Measurements from ENCODE around the gene PPP1R37. TPM values are rescaled to one million over a fixed set of nuclear protein-coding genes. Genes with fewer than 3 reads are reported as not detected.

Gene PPP1R37
- total and polyA plus RNA-seq, 2 experiments from 2014 or later: 14.0 to 30.8 TPM

GRCh38 chr19:45071545-45071938 is 21.4 kb upstream of the PPP1R37 start:
- H3K36me3 ChIP-seq (replicated peaks; ENCODE audit: insufficient read depth, low read depth): no peaks in the 10 kb centered on the region

GRCh38 chr19:45071969-45072790 is 20.8 kb upstream of the PPP1R37 start:
- H3K27ac ChIP-seq: no peak overlapping the region
- TF ChIP-seq CTCF (IDR thresholded peaks at IDR 0.05; ENCODE audit: poor library complexity) (no peak), EZH2 (IDR thresholded peaks at IDR 0.05; ENCODE audit: borderline replicate concordance) (no peak), EZH2phosphoT487 (IDR thresholded peaks at IDR 0.05; ENCODE audit: low read depth, severe bottlenecking, unreplicated experiment) (no peak)
- H3K36me3 ChIP-seq (replicated peaks; ENCODE audit: insufficient read depth, low read depth): no peaks in the 10 kb centered on the region
- H3K9me3 ChIP-seq (ENCODE audit: low read depth): no peaks in the 10 kb centered on the region
- H3K79me2 ChIP-seq: no peaks in the 10 kb centered on the region
- no peaks in the 10 kb centered on the region for H3K27me3 ChIP-seq
- no peaks in the 10 kb centered on the region for H3K4me1 ChIP-seq (ENCODE audit: insufficient read depth)
- no peak overlapping the region for H3K4me2 ChIP-seq
- no peaks in the 10 kb centered on the region for H4K20me1 ChIP-seq (ENCODE audit: insufficient read depth, poor library complexity, severe bottlenecking)
- H3K9me2 ChIP-seq (replicated peaks; ENCODE audit: insufficient read depth): no peaks in the 10 kb centered on the region
- no peak overlapping the region for H3K4me3 ChIP-seq
- WGBS (ENCODE audit: low lambda C conversion rate, missing lambda C conversion rate): 94% methylated on average over 34 of the region's 34 CpGs
- no peak overlapping the region for H2AFZ ChIP-seq
- DNase-seq (ENCODE audit: low spot score): no peak

More at GRCh38 chr19:45071545-45071938, 21.4 kb upstream of the PPP1R37 start:
- Histone ChIP-seq H3K27ac (no peak overlapping the region), H3K27me3 (no peaks in the 10 kb centered on the region), H3K4me3 (no peak overlapping the region), H4K20me1 (ENCODE audit: insufficient read depth, poor library complexity, severe bottlenecking) (no peaks in the 10 kb centered on the region), H3K4me1 (ENCODE audit: insufficient read depth) (no peaks in the 10 kb centered on the region), H2AFZ (no peak overlapping the region), H3K9me2 (replicated peaks; ENCODE audit: insufficient read depth) (no peaks in the 10 kb centered on the region), H3K4me2 (no peak overlapping the region), H3K9me3 (ENCODE audit: low read depth) (no peaks in the 10 kb centered on the region), H3K79me2 (no peaks in the 10 kb centered on the region)
- TF ChIP-seq CTCF (IDR thresholded peaks at IDR 0.05; ENCODE audit: poor library complexity) (no peak), EZH2phosphoT487 (IDR thresholded peaks at IDR 0.05; ENCODE audit: low read depth, severe bottlenecking, unreplicated experiment) (no peak), EZH2 (IDR thresholded peaks at IDR 0.05; ENCODE audit: borderline replicate concordance) (no peak)
- DNase-seq (ENCODE audit: low spot score): no peak
- 98% methylated on average over 23 of the region's 25 CpGs for WGBS (ENCODE audit: low lambda C conversion rate, missing lambda C conversion rate)

- no peak for DNase-seq (ENCODE audit: low spot score)
- Histone ChIP-seq H2AFZ (no peak overlapping the region), H3K4me3 (no peak overlapping the region), H3K4me2 (peak overlapping the region; percentile 88), H3K27ac (no peak overlapping the region), H4K20me1 (ENCODE audit: insufficient read depth, poor library complexity, severe bottlenecking) (no peaks in the 10 kb centered on the region), H3K79me2 (peaks cover 10% of the 10 kb centered on the region), H3K36me3 (replicated peaks; ENCODE audit: insufficient read depth, low read depth) (no peaks in the 10 kb centered on the region), H3K27me3 (no peaks in the 10 kb centered on the region), H3K4me1 (ENCODE audit: insufficient read depth) (no peaks in the 10 kb centered on the region), H3K9me2 (replicated peaks; ENCODE audit: insufficient read depth) (no peaks in the 10 kb centered on the region), H3K9me3 (ENCODE audit: low read depth) (no peaks in the 10 kb centered on the region)
- TF ChIP-seq EZH2phosphoT487 (IDR thresholded peaks at IDR 0.05; ENCODE audit: low read depth, severe bottlenecking, unreplicated experiment) (no peak), EZH2 (IDR thresholded peaks at IDR 0.05; ENCODE audit: borderline replicate concordance) (no peak), CTCF (IDR thresholded peaks at IDR 0.05; ENCODE audit: poor library complexity) (no peak)
- WGBS (ENCODE audit: low lambda C conversion rate, missing lambda C conversion rate): 56% methylated on average over 11 of the region's 11 CpGs
Measured at GRCh38 chr19:45074744-45075300, 18.2 kb upstream of the PPP1R37 start.
